WTC11 (cell line): Measurements from ENCODE around the gene LRP1.

Source experiments
- E2F5 ChIP-seq: sonication (generic); formaldehyde crosslinking; IDR thresholded peaks from 2 replicates; pipeline ENCODE4 v1.8.1; 2022; ENCODE audit warnings: mild to moderate bottlenecking, moderate library complexity, missing genetic modification reagents
- JUN ChIP-seq: sonication (generic); formaldehyde crosslinking; IDR thresholded peaks from 2 replicates; pipeline ENCODE4 v1.8.0; 2023; ENCODE audit warnings: mild to moderate bottlenecking, missing genetic modification reagents
- MYBL2 ChIP-seq: sonication (generic); formaldehyde crosslinking; IDR thresholded peaks from 2 replicates; pipeline ENCODE4 v1.8.1; 2023; ENCODE audit warnings: mild to moderate bottlenecking, moderate library complexity, missing genetic modification reagents
- NFYB ChIP-seq: sonication (generic); formaldehyde crosslinking; conservative IDR thresholded peaks from 2 replicates; pipeline ENCODE4 v1.8.0; 2022; ENCODE audit warnings: low read depth, missing genetic modification reagents
- NR1H2 ChIP-seq: sonication (generic); formaldehyde crosslinking; IDR thresholded peaks from 2 replicates; pipeline ENCODE4 v1.9.0; 2021; ENCODE audit warnings: mild to moderate bottlenecking, moderate library complexity, missing genetic modification reagents
- SP1 ChIP-seq: sonication (generic); formaldehyde crosslinking; conservative IDR thresholded peaks from 2 replicates; pipeline ENCODE4 v1.8.1; 2022; ENCODE audit warnings: missing genetic modification reagents
- ZNF232 ChIP-seq: sonication (generic); formaldehyde crosslinking; IDR thresholded peaks from 2 replicates; pipeline ENCODE4 v1.8.0; 2022; ENCODE audit warnings: mild to moderate bottlenecking, missing genetic modification reagents
- ZNF317 ChIP-seq: sonication (generic); formaldehyde crosslinking; IDR thresholded peaks from 2 replicates; pipeline ENCODE4 v1.8.1; 2023; ENCODE audit warnings: low read depth, mild to moderate bottlenecking, moderate library complexity, missing genetic modification reagents, borderline replicate concordance
- TF ChIP-seq, protein P1 (sequence below): sonication (generic); formaldehyde crosslinking; IDR thresholded peaks from 2 replicates; pipeline ENCODE4 v1.8.1; 2023; ENCODE audit warnings: mild to moderate bottlenecking, missing genetic modification reagents, moderate library complexity
- TF ChIP-seq, protein P2 (sequence below): fragments of 200-600 bp; IDR thresholded peaks from 2 replicates; pipeline ENCODE4 v1.8.0; 2022; ENCODE audit warnings: antibody characterized with exemption
- TF ChIP-seq, protein P3 (sequence below): sonication (generic); formaldehyde crosslinking; IDR thresholded peaks from 2 replicates; pipeline ENCODE4 v1.8.1; 2022; ENCODE audit warnings: low read depth, mild to moderate bottlenecking, moderate library complexity, missing genetic modification reagents, borderline replicate concordance

DNA sequence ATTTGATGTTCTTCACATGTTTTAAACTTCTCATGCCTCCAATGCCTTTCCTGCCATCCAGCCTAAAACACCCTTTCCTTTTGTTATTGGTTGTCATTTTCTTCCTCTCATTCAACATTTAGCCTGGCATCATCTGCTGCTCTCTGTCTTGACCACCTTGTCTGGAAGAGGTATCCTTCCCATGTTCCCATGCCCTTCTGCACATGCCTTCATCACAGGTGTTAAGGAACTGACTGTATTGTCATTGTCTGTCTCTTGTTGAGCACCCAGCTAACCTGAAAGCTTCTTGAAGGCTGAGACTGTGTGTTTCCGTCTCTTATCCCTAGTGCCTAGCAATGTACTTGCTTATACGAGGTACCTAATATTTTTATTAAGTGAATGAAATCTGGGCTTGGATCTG, 4.5 kb upstream of the LRP1 start:
- TF ChIP-seq NR1H2 (CRISPR knock-in tag): no peak
- TF ChIP-seq, protein P1, sequence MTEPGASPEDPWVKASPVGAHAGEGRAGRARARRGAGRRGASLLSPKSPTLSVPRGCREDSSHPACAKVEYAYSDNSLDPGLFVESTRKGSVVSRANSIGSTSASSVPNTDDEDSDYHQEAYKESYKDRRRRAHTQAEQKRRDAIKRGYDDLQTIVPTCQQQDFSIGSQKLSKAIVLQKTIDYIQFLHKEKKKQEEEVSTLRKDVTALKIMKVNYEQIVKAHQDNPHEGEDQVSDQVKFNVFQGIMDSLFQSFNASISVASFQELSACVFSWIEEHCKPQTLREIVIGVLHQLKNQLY (CRISPR knock-in tag): no peak
- no peak for TF ChIP-seq JUN (CRISPR knock-in tag)
- TF ChIP-seq, protein P2, sequence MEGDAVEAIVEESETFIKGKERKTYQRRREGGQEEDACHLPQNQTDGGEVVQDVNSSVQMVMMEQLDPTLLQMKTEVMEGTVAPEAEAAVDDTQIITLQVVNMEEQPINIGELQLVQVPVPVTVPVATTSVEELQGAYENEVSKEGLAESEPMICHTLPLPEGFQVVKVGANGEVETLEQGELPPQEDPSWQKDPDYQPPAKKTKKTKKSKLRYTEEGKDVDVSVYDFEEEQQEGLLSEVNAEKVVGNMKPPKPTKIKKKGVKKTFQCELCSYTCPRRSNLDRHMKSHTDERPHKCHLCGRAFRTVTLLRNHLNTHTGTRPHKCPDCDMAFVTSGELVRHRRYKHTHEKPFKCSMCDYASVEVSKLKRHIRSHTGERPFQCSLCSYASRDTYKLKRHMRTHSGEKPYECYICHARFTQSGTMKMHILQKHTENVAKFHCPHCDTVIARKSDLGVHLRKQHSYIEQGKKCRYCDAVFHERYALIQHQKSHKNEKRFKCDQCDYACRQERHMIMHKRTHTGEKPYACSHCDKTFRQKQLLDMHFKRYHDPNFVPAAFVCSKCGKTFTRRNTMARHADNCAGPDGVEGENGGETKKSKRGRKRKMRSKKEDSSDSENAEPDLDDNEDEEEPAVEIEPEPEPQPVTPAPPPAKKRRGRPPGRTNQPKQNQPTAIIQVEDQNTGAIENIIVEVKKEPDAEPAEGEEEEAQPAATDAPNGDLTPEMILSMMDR: no peak
- TF ChIP-seq NFYB (CRISPR knock-in tag): no peak
- TF ChIP-seq SP1 (CRISPR knock-in tag): no peak
- no peak for TF ChIP-seq E2F5 (CRISPR knock-in tag)
- TF ChIP-seq ZNF317 (CRISPR knock-in tag): no peak
- TF ChIP-seq, protein P3, sequence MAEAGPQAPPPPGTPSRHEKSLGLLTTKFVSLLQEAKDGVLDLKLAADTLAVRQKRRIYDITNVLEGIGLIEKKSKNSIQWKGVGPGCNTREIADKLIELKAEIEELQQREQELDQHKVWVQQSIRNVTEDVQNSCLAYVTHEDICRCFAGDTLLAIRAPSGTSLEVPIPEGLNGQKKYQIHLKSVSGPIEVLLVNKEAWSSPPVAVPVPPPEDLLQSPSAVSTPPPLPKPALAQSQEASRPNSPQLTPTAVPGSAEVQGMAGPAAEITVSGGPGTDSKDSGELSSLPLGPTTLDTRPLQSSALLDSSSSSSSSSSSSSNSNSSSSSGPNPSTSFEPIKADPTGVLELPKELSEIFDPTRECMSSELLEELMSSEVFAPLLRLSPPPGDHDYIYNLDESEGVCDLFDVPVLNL (CRISPR knock-in tag): no peak
- no peak for TF ChIP-seq MYBL2 (CRISPR knock-in tag)
- TF ChIP-seq ZNF232 (CRISPR knock-in tag): no peak
